ENCODE measurements around the gene ZBTB34.
"Not testable (repeated sequence)": the region's sequence is repeated elsewhere in the genome, so short reads cannot be mapped to it uniquely, and the experiment has no call there.

Gene ZBTB34

GRCh38 chr9:126822873-126823272 is 37.6 kb upstream of the ZBTB34 start:
- no peak for TF ChIP-seq CTCF (conservative IDR thresholded peaks at IDR 0.05; ENCODE audit: low read length)

GRCh38 chr9:126824052-126824451 is 36.4 kb upstream of the ZBTB34 start:
- not testable (repeated sequence) for H3K4me3 ChIP-seq (ENCODE audit: low read length); DNase-seq (ENCODE audit: low read depth)

More at GRCh38 chr9:126822873-126823272, 37.6 kb upstream of the ZBTB34 start:
- no peak overlapping the region for H3K4me3 ChIP-seq (ENCODE audit: low read length)
- DNase-seq (ENCODE audit: low read depth): no peak

GRCh38 chr9:126827227-126827626 is 33.2 kb upstream of the ZBTB34 start:
- no peak overlapping the region for H3K4me3 ChIP-seq (ENCODE audit: low read length)
- no peak for DNase-seq (ENCODE audit: low read depth)
- TF ChIP-seq CTCF (conservative IDR thresholded peaks at IDR 0.05; ENCODE audit: low read length): no peak

GRCh38 chr9:126829035-126829434 is 31.4 kb upstream of the ZBTB34 start:
- TF ChIP-seq CTCF (conservative IDR thresholded peaks at IDR 0.05; ENCODE audit: low read length): no peak
- DNase-seq (ENCODE audit: low read depth): no peak
- H3K4me3 ChIP-seq (ENCODE audit: low read length): no peak overlapping the region

GRCh38 chr9:126830827-126831226 is 29.6 kb upstream of the ZBTB34 start:
- H3K4me3 ChIP-seq (ENCODE audit: low read length): no peak overlapping the region
- DNase-seq (ENCODE audit: low read depth): no peak
- no peak for TF ChIP-seq CTCF (conservative IDR thresholded peaks at IDR 0.05; ENCODE audit: low read length)

GRCh38 chr9:126832440-126832839 is 28.0 kb upstream of the ZBTB34 start:
- DNase-seq (ENCODE audit: low read depth): no peak
- TF ChIP-seq CTCF (conservative IDR thresholded peaks at IDR 0.05; ENCODE audit: low read length): no peak
- H3K4me3 ChIP-seq (ENCODE audit: low read length): no peak overlapping the region

GRCh38 chr9:126833020-126833419 is 27.4 kb upstream of the ZBTB34 start:
- DNase-seq (ENCODE audit: low read depth): no peak
- TF ChIP-seq CTCF (conservative IDR thresholded peaks at IDR 0.05; ENCODE audit: low read length): no peak
- no peak overlapping the region for H3K4me3 ChIP-seq (ENCODE audit: low read length)

Measured in AG10803 (cell line).